Fibroblast of the aortic adventitia (primary cell): Measurements from ENCODE around the gene NOTCH1. TPM values are rescaled to one million over a fixed set of nuclear protein-coding genes. Genes with fewer than 3 reads are reported as not detected.

ENCODE experiments used
- DNase-seq: peaks from one replicate; pipeline ENCODE4 v3.0.0-alpha.2; 2010; ENCODE audit warnings: low read depth
- H3K4me3 ChIP-seq: 2 replicates; pipeline ENCODE4 v1.5.1; 2011; ENCODE audit warnings: low read depth, mild to moderate bottlenecking, control low read depth, low read length, moderate library complexity
- CTCF ChIP-seq: IDR thresholded peaks from 2 replicates; pipeline ENCODE4 v1.5.1; 2011; ENCODE audit warnings: mild to moderate bottlenecking, low read length, control low read depth, inconsistent platforms; ENCODE audit not compliant: insufficient read depth
- total RNA-seq: library from RNA; depleted of rRNA; stranded (reverse); fragments of >200 nt; gene quantifications from 2 replicates; pipeline ENCODE4 v1.2.3, GENCODE V29; 2012; ENCODE audit warnings: low replicate concordance

The NOTCH1 gene
- total RNA-seq, 1 donor: 8.8 TPM

- no peak for DNase-seq
- no peak overlapping the region for H3K4me3 ChIP-seq
- TF ChIP-seq CTCF: no peak
Measured at GRCh38 chr9:136502196-136502595, 43.7 kb downstream of the NOTCH1 start.

GRCh38 chr9:136501686-136502085 is 44.2 kb downstream of the NOTCH1 start:
- no peak overlapping the region for H3K4me3 ChIP-seq
- no peak for TF ChIP-seq CTCF
- DNase-seq: no peak

GRCh38 chr9:136499935-136500910 is 45.6 kb downstream of the NOTCH1 start:
- no peak for TF ChIP-seq CTCF
- no peak for DNase-seq

GRCh38 chr9:136499071-136499934 is 46.5 kb downstream of the NOTCH1 start:
- DNase-seq: no peak
- no peak overlapping the region for H3K4me3 ChIP-seq
- no peak for TF ChIP-seq CTCF

More at GRCh38 chr9:136499935-136500910, 45.6 kb downstream of the NOTCH1 start:
- no peak overlapping the region for H3K4me3 ChIP-seq

- H3K4me3 ChIP-seq: no peak overlapping the region
- no peak for DNase-seq
- TF ChIP-seq CTCF: no peak
Measured at GRCh38 chr9:136497916-136498695, 47.7 kb downstream of the NOTCH1 start.

GRCh38 chr9:136496801-136497620 is 48.8 kb downstream of the NOTCH1 start:
- DNase-seq: no peak
- no peak overlapping the region for H3K4me3 ChIP-seq
- no peak for TF ChIP-seq CTCF
